Hepatocyte (in vitro differentiated cells): ENCODE measurements around the gene ARHGDIB.

Source experiments
- EZH2phosphoT487 ChIP-seq: fragments of 200-600 bp; sonication (generic); IDR thresholded peaks from one replicate; pipeline ENCODE4 v1.6.1; 2018; ENCODE audit warnings: antibody characterized with exemption, mild to moderate bottlenecking, low read depth, moderate library complexity; ENCODE audit not compliant: unreplicated experiment, severe bottlenecking
- TF ChIP-seq, protein P1 (sequence below): fragments of 200-600 bp; sonication (generic); IDR thresholded peaks from 2 replicates; pipeline ENCODE4 v1.5.1; 2016; ENCODE audit warnings: antibody characterized with exemption, mild to moderate bottlenecking; ENCODE audit not compliant: poor library complexity

DNA sequence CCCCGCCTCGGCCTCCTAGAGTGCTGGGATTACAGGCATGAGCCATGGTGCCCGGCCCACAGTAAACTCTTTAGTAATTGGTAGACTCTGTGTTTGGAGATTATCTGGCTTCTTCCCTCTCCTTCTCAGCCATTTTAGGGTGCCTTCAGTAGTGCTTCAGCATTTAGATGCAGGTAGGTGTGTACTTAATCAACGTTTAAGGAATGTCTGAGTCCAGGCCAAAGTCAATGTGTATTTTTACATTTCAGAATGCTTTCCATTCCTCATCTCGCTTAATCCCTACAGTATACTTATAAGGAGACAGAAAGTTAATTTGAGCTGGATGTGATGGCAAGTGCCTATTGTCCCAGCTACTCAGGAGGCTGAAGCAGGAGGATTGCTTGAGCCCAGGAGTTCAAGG is 55.3 kb downstream of the ARHGDIB start:
- TF ChIP-seq, protein P1, sequence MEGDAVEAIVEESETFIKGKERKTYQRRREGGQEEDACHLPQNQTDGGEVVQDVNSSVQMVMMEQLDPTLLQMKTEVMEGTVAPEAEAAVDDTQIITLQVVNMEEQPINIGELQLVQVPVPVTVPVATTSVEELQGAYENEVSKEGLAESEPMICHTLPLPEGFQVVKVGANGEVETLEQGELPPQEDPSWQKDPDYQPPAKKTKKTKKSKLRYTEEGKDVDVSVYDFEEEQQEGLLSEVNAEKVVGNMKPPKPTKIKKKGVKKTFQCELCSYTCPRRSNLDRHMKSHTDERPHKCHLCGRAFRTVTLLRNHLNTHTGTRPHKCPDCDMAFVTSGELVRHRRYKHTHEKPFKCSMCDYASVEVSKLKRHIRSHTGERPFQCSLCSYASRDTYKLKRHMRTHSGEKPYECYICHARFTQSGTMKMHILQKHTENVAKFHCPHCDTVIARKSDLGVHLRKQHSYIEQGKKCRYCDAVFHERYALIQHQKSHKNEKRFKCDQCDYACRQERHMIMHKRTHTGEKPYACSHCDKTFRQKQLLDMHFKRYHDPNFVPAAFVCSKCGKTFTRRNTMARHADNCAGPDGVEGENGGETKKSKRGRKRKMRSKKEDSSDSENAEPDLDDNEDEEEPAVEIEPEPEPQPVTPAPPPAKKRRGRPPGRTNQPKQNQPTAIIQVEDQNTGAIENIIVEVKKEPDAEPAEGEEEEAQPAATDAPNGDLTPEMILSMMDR = no peak
- no peak for TF ChIP-seq EZH2phosphoT487
